Activated CD4-positive, alpha-beta T cell treated with anti-CD3 and anti-CD28 coated beads, Interleukin-2, amount 50 U/mL, for 1 hour (primary cell): ENCODE data around the gene ZNF358.

Experiments used
- DNase-seq: peaks from one replicate; pipeline ENCODE4 v3.0.0-alpha.2; 2020

Gene ZNF358

GRCh38 chr19:7515645-7516151, at the start of gene ZNF358:
TSS of gene ZNF358 (plus strand) at chr19:7516103. CDS start at chr19:7519243, 3,140 bp downstream.
- DNase-seq, result no peak

- DNase-seq, result no peak
Observed at GRCh38 chr19:7467009-7467989, 48.6 kb upstream of the ZNF358 start.

GRCh38 chr19:7468840-7469239, 47.1 kb upstream of the ZNF358 start:
- no peak for DNase-seq

- no peak for DNase-seq
Observed at GRCh38 chr19:7469669-7470285, 46.1 kb upstream of the ZNF358 start.

GRCh38 chr19:7470540-7471305, 45.2 kb upstream of the ZNF358 start:
- DNase-seq, result no peak

- no peak for DNase-seq
Observed at GRCh38 chr19:7471696-7472615, 43.9 kb upstream of the ZNF358 start.

- no peak for DNase-seq
Observed at GRCh38 chr19:7475665-7476064, 40.2 kb upstream of the ZNF358 start.

- no peak for DNase-seq
Observed at GRCh38 chr19:7476241-7476640, 39.7 kb upstream of the ZNF358 start.

GRCh38 chr19:7476777-7477494, 39.0 kb upstream of the ZNF358 start:
- no peak for DNase-seq

- DNase-seq, result no peak
Observed at GRCh38 chr19:7477758-7478157, 38.1 kb upstream of the ZNF358 start.

- no peak for DNase-seq
Observed at GRCh38 chr19:7478173-7478842, 37.6 kb upstream of the ZNF358 start.

- no peak for DNase-seq
Observed at GRCh38 chr19:7478843-7479227, 37.1 kb upstream of the ZNF358 start.

- DNase-seq, result no peak
Observed at GRCh38 chr19:7480222-7480969, 35.5 kb upstream of the ZNF358 start.

GRCh38 chr19:7480970-7481255, 35.0 kb upstream of the ZNF358 start:
- no peak for DNase-seq

- DNase-seq, result no peak
Observed at GRCh38 chr19:7482584-7483439, 33.1 kb upstream of the ZNF358 start.

GRCh38 chr19:7483720-7484201, 32.1 kb upstream of the ZNF358 start:
- no peak for DNase-seq

- no peak for DNase-seq
Observed at GRCh38 chr19:7486923-7487322, 29.0 kb upstream of the ZNF358 start.

- DNase-seq, result peak; percentile 90
Observed at GRCh38 chr19:7488736-7489353, 27.1 kb upstream of the ZNF358 start, which contains the start of gene PEX11G. TSS of gene PEX11G (minus strand) at chr19:7489035. CDS start at chr19:7489010, 25 bp downstream.
